Renal pelvis (tissue), 4 donors: ENCODE data around the gene PKNOX2. TPM values are rescaled to one million over a fixed set of nuclear protein-coding genes. Genes with fewer than 3 reads are reported as not detected.
A peak's percentile ranks its signal among the peaks of the same experiment; 100 is the strongest.

ENCODE experiments used
- DNase-seq: peaks from one replicate; pipeline ENCODE4 v3.0.0-alpha.2; 2013
- polyA plus RNA-seq, 3 donors: library from polyadenylated mRNA; unstranded; fragments of 120-200 nt; gene quantifications; one replicate each; pipeline ENCODE4 v1.2.1, GENCODE V29; 2013; ENCODE audit not compliant: insufficient read length in 3 of 3

Gene PKNOX2
- polyA plus RNA-seq, 3 donors: 11.3 to 14.8 (median 13.4) TPM

GRCh38 chr11:125357551-125357950 is 193.0 kb downstream of the PKNOX2 start:
- no peak for DNase-seq

GRCh38 chr11:125358254-125358840 is 193.8 kb downstream of the PKNOX2 start:
- DNase-seq: no peak

- no peak for DNase-seq
Observed at GRCh38 chr11:125359130-125359529, 194.6 kb downstream of the PKNOX2 start.

GRCh38 chr11:125360066-125360465 is 195.5 kb downstream of the PKNOX2 start:
- DNase-seq: no peak

- no peak for DNase-seq
Observed at GRCh38 chr11:125364121-125364826, 199.7 kb downstream of the PKNOX2 start.

GRCh38 chr11:125365196-125365931 is 200.8 kb downstream of the PKNOX2 start:
- DNase-seq: no peak

GRCh38 chr11:125367710-125368109 is 203.2 kb downstream of the PKNOX2 start:
- DNase-seq: no peak

- no peak for DNase-seq
Observed at GRCh38 chr11:125368757-125369156, 204.2 kb downstream of the PKNOX2 start.

- DNase-seq: no peak
Observed at GRCh38 chr11:125369808-125370207, 205.3 kb downstream of the PKNOX2 start.

- no peak for DNase-seq
Observed at GRCh38 chr11:125370561-125371389, 206.2 kb downstream of the PKNOX2 start.

GRCh38 chr11:125371431-125371935 is 206.9 kb downstream of the PKNOX2 start:
- DNase-seq: no peak

- DNase-seq: no peak
Observed at GRCh38 chr11:125372088-125372487, 207.5 kb downstream of the PKNOX2 start.

GRCh38 chr11:125372911-125373310 is 208.4 kb downstream of the PKNOX2 start:
- no peak for DNase-seq

- DNase-seq: no peak
Observed at GRCh38 chr11:125373426-125374391, 209.2 kb downstream of the PKNOX2 start.

- no peak for DNase-seq
Observed at GRCh38 chr11:125374398-125374797, 209.8 kb downstream of the PKNOX2 start.

- DNase-seq: no peak
Observed at GRCh38 chr11:125375146-125375545, 210.6 kb downstream of the PKNOX2 start.

GRCh38 chr11:125376117-125376516 is 211.6 kb downstream of the PKNOX2 start:
- peak; percentile 83 for DNase-seq

- no peak for DNase-seq
Observed at GRCh38 chr11:125376856-125377255, 212.3 kb downstream of the PKNOX2 start.

- DNase-seq: no peak
Observed at GRCh38 chr11:125378083-125378482, 213.5 kb downstream of the PKNOX2 start.

GRCh38 chr11:125378571-125378970 is 214.0 kb downstream of the PKNOX2 start:
- DNase-seq: peak; percentile 80

GRCh38 chr11:125379565-125379964 is 215.0 kb downstream of the PKNOX2 start:
- DNase-seq: no peak
